ENCODE data around the gene FAM222A.

DNA sequence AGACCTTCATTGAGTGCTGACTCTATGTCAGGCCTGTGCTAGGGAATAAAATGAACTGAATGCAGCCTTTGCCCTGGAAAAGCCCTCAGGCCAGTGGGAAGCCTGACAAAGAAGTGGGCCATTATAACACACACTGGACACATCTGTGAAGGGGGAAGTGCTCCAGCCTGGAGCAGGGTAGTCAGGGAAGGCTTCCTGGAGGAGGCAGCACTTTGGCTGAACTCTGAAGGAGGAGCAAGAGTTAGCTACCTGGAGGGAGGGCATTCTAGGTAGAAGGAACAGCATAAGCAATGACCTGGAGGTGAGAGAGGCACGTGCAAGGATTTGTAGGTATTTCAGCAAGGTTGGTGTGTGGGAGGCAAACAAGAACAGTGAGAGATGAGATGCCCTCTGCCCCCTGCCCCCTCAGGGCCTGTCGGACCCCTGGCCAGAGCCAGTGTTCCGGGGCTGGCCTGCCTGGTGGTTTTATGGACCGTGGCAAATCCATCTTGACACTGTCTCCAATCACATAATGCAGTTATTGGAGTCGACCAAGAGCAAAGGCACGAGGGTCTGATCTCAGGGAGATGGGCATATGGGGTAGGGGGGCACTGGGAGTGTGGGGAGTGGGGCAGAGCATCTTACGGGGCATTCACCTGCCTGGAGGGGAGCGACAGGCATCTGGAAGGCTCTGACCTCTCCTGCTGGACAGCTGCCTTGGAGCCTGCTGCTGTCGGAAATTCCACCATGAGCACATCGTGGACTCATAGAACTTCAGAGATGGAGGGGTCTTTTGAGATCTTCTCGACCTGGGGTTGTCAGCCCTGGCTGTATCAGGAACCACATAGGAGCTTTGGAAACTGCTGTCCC, 2.7 kb upstream of the FAM222A start:
- TF ChIP-seq, protein P1, sequence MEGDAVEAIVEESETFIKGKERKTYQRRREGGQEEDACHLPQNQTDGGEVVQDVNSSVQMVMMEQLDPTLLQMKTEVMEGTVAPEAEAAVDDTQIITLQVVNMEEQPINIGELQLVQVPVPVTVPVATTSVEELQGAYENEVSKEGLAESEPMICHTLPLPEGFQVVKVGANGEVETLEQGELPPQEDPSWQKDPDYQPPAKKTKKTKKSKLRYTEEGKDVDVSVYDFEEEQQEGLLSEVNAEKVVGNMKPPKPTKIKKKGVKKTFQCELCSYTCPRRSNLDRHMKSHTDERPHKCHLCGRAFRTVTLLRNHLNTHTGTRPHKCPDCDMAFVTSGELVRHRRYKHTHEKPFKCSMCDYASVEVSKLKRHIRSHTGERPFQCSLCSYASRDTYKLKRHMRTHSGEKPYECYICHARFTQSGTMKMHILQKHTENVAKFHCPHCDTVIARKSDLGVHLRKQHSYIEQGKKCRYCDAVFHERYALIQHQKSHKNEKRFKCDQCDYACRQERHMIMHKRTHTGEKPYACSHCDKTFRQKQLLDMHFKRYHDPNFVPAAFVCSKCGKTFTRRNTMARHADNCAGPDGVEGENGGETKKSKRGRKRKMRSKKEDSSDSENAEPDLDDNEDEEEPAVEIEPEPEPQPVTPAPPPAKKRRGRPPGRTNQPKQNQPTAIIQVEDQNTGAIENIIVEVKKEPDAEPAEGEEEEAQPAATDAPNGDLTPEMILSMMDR (IDR thresholded peaks at IDR 0.05): no peak
- no peak for TF ChIP-seq POLR2A (IDR thresholded peaks at IDR 0.05)

Data from uterus (tissue), 2 donors.